ENCODE data around the gene PALLD. TPM values are rescaled to one million over a fixed set of nuclear protein-coding genes. Genes with fewer than 3 reads are reported as not detected.
A peak's percentile ranks its signal among the peaks of the same experiment; 100 is the strongest.

The PALLD gene
- total and polyA plus RNA-seq, 2 experiments from 2014 or later, result 157 to 178 TPM

- TF ChIP-seq CTCF (IDR thresholded peaks at IDR 0.05; ENCODE audit: low read depth, low read length), result no peak
- Histone ChIP-seq H3K9me3 (ENCODE audit: low read depth) (no peaks in the 10 kb centered on the region), H3K36me3 (no peaks in the 10 kb centered on the region), H3K4me3 (no peak overlapping the region), H3K4me1 (ENCODE audit: low read depth) (peaks cover 18% of the 10 kb centered on the region), H3K27me3 (no peaks in the 10 kb centered on the region), H3K27ac (no peak overlapping the region)
- DNase-seq (ENCODE audit: low read depth in 1 of 2, low spot score in 1 of 2), result peak in 1 of 2 donors; percentile 44
These were observed 339.6 kb downstream of the PALLD start for GRCh38 chr4:168836490-168836889.

GRCh38 chr4:168837922-168838321 lies 341.1 kb downstream of the PALLD start:
- peaks cover 18% of the 10 kb centered on the region for H3K4me1 ChIP-seq (ENCODE audit: low read depth)
- no peaks in the 10 kb centered on the region for H3K9me3 ChIP-seq (ENCODE audit: low read depth)
- H3K4me3 ChIP-seq, result no peak overlapping the region
- DNase-seq (ENCODE audit: low read depth in 1 of 2, low spot score in 1 of 2), result no peak
- H3K27me3 ChIP-seq, result no peaks in the 10 kb centered on the region
- no peak for TF ChIP-seq CTCF (IDR thresholded peaks at IDR 0.05; ENCODE audit: low read depth, low read length)
- no peak overlapping the region for H3K27ac ChIP-seq
- H3K36me3 ChIP-seq, result no peaks in the 10 kb centered on the region

GRCh38 chr4:168839758-168840391 lies 343.0 kb downstream of the PALLD start:
- H3K4me3 ChIP-seq, result no peak overlapping the region
- peaks cover 11% of the 10 kb centered on the region for H3K4me1 ChIP-seq (ENCODE audit: low read depth)
- H3K27ac ChIP-seq, result peak overlapping the region; percentile 22
- H3K27me3 ChIP-seq, result no peaks in the 10 kb centered on the region
- TF ChIP-seq CTCF (IDR thresholded peaks at IDR 0.05; ENCODE audit: low read depth, low read length), result no peak
- DNase-seq (ENCODE audit: low read depth in 1 of 2, low spot score in 1 of 2), result peak in 1 of 2 donors; percentile 76
- no peaks in the 10 kb centered on the region for H3K36me3 ChIP-seq
- no peaks in the 10 kb centered on the region for H3K9me3 ChIP-seq (ENCODE audit: low read depth)

- Histone ChIP-seq H3K36me3 (no peaks in the 10 kb centered on the region), H3K4me3 (no peak overlapping the region), H3K9me3 (ENCODE audit: low read depth) (no peaks in the 10 kb centered on the region), H3K27ac (no peak overlapping the region), H3K27me3 (no peaks in the 10 kb centered on the region), H3K4me1 (ENCODE audit: low read depth) (peaks cover 11% of the 10 kb centered on the region)
- no peak for DNase-seq (ENCODE audit: low read depth in 1 of 2, low spot score in 1 of 2)
- no peak for TF ChIP-seq CTCF (IDR thresholded peaks at IDR 0.05; ENCODE audit: low read depth, low read length)
These were observed 343.5 kb downstream of the PALLD start for GRCh38 chr4:168840392-168840763.

- Histone ChIP-seq H3K4me3 (no peak overlapping the region), H3K36me3 (no peaks in the 10 kb centered on the region), H3K9me3 (ENCODE audit: low read depth) (no peaks in the 10 kb centered on the region), H3K27me3 (no peaks in the 10 kb centered on the region), H3K4me1 (ENCODE audit: low read depth) (peaks cover 13% of the 10 kb centered on the region), H3K27ac (peak overlapping the region; percentile 1)
- peak in 1 of 2 donors; percentile 22 for DNase-seq (ENCODE audit: low read depth in 1 of 2, low spot score in 1 of 2)
- TF ChIP-seq CTCF (IDR thresholded peaks at IDR 0.05; ENCODE audit: low read depth, low read length), result no peak
These were observed 344.3 kb downstream of the PALLD start for GRCh38 chr4:168841000-168841671.

Data from cardiac muscle cell (in vitro differentiated cells and primary cell).